HG02642 (cell line): Measurements from ENCODE around the gene BMS1.
"Not testable (repeated sequence)": the region's sequence is repeated elsewhere in the genome, so short reads cannot be mapped to it uniquely, and the experiment has no call there.

ENCODE experiments used
- ATAC-seq: cut with Tn5 transposase; IDR thresholded peaks from one replicate; pipeline ENCODE4 v1.9.1; 2021; ENCODE audit warnings: mild to moderate bottlenecking; ENCODE audit not compliant: unreplicated experiment, poor library complexity

Gene BMS1

DNA sequence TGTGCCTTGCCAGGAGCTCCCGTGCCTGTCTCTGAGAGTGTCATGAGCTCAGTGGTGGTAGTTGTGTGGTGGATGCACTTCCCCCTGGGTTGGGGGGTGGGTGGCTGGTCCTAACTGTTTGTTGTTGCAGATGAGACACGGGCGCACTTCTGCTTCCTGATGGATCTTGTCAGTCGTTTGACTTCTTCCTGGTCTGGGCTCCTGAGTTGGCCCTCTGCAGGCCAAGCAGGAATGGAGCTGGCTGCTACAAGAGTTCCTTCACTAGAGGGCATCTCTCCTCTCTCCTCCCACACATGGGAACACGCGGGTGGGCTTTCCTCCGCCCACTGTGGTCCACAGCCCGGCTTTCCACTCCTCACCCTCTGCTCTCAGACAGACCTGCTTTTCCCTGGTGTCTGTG, 82.0 kb downstream of the BMS1 start:
- ATAC-seq = no peak

DNA sequence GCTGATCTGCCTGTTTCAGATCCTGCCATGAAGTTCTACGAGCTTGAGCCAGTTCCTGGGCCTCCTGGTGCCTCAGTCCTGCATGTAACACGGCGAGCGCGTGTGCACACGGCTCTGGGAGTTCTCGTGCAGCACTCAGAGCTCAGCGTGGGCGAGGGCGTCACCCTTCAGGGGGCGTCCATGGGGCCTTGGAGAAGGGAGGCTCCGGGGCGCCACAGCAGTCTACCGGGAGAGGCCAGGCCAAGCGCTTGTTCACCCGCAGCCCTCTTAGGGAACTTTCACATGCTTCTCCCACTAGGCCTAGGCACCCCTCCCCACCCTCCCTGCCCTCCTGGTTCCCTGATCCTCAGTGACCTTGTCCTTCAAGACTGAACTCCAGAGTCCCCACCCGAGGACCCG, 83.1 kb downstream of the BMS1 start:
- ATAC-seq = no peak

DNA sequence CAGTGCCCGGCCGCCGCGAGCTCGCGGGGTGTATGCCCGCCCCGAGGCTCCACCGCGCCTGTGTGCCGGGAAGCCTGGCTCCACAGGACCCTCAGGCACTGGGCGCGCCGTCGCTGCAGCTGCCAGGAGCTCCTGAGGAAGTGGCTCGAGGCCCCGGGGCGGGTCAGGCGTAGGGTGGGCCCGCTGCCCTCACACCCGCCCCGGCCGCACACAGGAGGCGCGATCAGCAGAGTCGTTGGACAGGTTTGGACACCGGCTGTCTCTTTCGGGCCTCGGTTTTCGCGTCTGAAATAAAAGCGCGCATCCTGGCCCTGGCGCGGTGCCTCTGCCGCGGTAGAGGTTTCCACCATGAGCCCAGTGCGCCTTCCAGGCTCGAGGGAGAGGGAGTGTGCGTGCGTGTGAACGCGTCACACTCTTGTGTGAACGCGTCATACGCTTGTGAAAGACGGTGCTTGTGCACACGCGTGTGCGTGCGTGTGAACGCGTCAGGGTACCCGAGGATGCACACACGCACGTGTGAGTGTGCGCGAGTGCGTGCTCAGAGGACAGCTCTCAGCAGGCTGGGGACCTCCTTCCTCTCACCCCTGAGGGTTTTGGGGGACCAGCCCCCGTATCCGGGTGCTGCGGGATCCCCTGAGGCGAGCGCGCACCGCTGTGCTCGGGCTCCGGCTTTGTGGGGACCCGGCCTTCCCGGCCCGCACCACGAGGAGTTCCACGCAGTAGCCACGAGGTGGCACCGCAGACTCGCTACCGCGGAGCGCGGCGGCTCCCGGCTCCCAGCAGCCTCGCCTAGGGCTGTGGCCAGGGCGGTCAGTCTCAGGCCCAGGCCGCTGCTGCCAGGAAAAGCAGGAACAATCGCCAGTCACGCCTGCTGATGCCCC, 83.8 kb downstream of the BMS1 start:
- peak; percentile 76 for ATAC-seq

DNA sequence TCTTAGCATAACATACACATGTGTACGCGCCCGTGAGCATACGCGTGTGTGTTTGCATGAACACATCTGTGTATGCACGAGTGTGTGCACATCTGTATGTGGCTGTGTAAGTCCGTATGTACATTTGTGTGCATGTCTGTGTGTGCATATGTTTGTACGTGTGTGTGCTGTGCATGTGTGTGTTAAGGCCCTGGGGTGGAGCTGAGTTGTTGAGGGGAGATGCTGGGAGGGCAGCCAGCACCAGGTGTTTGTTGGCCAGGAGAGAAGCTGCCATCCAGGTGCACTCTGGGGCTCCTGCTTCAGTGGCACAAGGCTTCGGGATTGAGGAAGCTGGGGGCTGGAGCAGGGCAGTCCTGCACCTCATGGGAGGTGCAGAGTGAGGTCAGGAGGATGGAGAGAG, 85.0 kb downstream of the BMS1 start:
- ATAC-seq = no peak

DNA sequence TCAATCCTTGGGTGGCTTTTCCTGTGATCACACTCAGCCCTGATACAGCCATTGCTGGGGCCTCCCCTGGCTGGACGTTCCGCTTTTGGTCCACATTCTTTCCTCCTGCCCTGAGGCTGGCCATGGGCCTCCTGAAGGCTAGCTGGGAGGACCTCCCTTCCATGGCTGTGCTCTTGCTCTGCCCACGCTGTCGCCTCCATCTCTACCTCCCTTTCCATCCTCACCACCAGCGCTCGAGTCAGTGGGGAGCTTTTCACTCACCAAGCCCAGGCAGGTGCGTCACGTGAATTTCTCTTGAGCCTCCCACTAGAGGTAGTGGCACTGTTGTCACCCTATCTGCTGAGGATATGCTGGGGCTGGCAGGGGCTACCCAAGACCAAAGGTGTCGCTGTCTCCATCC, 85.9 kb downstream of the BMS1 start:
- no peak for ATAC-seq

DNA sequence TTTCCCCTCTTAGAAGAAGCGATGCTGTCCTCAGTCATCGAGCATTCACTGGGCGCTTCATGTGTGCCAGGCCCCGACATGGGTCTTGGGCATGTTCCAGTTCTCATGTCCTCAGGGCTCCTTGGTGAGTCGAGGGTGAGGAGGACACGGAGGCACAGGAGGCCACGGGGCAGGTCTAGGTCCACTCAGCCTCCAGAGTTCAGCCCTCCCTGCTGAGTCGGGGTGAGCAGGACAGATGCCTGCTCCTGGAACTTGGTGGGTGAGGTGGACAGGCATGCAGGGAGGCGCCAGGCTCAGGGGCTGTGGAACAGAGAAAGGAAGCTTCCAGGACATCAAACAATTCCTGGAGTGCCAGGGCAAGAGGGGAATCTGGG, 87.4 kb downstream of the BMS1 start:
- no peak for ATAC-seq

DNA sequence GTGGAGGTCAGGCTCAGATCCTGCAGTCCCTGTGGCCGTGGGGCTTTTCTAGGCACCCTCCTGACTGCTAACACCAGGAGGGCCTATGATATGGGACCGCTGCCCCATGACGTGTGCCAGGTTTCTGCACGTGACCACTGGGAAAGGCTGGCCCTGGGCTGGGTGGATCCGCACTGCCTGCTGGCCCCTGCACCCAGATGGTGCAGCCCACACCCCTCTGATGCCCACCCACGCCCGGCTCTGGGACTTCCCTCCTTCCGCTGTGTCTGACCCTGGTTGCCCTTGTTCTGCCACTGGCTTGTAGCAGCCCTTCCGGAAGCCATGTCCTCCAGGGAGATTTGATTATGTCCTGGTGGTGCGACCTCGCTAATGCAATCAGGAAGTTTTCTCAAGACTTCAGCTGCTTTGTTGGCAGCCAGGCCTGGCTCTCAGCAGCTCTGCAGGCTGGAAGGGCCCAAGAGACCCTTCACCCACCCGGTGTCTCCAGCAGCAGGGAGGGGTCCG, 88.6 kb downstream of the BMS1 start:
- ATAC-seq = not testable (repeated sequence)

DNA sequence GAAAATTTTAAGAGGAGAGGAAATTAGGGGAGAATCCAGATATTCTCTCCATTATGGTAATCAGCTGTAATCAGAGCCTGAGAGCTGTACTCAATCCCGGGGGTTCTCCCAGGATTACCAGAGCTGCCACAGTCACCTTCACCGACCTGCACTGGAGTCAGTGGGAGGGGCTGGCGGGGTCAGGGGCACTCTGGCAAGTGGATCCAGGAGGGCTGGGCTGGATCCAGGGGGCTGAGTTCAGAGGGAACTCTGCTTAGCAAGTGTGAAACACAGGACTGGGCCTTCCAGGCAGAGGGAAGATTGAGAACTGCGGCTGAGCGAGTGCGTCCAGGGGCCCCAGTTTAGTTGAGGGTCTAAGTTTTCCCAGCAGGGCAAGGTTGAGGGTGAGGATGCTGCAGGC, 89.2 kb downstream of the BMS1 start:
- ATAC-seq = no peak

DNA sequence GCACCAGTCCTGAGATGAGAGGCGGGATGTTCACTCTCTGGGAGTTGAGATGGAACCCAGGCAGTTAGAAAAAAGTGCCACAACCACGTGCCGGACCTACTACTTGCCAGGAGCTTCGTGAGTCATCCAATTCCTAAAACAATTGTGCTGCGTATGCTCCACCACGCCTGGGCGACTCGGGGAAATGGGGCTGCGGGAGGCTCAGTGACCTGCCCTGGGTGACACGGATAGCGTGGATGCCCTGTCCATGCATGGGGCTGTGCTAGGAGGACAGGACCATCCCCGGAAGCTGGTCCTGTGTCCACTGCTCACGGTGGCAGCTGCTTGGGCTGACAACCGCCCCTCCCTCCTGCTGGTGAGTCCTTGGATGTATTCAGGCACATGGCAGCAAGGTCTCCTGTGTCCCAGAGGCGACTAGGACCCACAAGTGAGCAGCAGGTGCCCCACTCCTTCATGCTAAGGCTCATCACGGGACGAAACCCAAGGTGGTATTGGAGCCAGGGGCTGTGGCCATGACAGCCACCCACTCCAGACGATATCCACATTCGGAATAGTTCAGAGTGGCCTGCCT, 90.4 kb downstream of the BMS1 start:
- no peak for ATAC-seq

DNA sequence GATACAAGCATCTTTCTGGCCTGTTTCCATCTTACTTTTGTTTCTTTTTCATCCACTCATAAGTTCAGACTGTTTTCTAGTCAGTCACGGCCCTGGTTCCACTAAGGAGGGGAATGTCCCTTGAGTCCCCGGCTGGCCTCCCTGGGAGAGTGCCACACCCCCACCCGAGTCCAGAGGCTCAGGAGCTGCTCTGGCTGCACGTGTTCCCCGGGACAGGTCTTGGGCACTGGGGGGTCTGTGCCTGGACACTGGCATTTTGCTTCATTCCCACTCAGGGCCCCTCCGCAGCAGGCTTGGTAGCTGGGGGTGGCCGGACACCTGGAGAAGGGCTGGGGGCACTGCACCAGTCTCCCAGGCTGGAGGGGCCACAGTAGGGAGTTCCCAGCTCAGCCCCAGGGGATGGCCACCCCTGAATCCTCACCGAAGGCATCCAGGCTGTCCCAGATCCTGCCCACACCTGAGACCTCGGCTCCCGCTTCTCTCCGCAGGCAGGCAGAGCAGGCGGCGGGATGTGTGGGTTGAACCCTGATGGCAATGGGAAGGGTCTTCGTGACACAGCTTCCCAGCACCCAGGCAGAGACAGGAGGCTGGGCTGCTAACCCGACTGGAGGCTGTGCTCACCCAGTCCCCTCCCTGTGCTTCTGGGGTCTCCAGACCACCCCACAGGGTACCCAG, 92.3 kb downstream of the BMS1 start:
- ATAC-seq = no peak

DNA sequence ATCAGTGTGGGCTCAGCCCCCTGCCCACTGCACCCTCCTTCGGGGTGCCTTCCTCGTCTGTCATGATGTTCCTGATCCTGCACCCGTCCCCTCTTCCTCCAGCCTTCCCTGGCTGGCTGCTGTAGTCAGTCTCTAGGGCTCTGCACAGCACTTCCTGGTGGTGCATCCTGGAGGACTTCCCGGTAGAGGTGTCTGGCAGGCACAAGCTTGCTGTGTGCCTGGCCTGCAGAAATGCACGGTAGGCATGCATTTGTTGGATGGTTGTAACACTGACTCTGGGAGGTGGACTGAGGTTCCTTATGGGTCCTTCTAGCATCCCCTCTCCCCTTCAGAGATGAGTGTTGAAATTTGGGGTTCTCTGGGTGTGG, 92.8 kb downstream of the BMS1 start:
- no peak for ATAC-seq

DNA sequence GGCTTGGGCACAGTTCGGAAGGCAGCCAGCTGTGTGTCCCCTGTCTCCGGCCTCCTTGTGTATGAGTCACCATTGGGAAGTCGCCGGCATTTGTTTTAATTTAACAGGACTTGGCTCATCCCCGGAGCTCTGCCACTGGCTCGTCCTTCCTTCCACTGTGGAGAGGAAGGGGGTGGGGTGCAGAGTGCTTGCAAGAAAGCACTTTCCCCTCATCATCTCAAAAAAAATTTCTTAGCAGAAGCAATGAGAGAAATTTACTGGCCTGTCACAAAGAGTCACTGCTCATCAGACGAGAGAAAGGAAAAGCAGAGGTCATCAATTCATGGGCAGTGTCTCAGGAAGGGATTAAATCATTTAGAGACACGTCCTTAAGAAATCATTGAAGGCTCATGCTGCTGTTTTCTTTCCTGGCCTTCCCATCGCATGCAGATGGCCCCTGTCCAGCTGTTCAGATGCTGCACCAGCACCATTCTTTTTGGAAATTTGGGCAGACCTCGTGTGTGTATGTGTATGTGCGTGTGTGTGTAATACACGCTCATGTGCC, 93.3 kb downstream of the BMS1 start:
- ATAC-seq = no peak

DNA sequence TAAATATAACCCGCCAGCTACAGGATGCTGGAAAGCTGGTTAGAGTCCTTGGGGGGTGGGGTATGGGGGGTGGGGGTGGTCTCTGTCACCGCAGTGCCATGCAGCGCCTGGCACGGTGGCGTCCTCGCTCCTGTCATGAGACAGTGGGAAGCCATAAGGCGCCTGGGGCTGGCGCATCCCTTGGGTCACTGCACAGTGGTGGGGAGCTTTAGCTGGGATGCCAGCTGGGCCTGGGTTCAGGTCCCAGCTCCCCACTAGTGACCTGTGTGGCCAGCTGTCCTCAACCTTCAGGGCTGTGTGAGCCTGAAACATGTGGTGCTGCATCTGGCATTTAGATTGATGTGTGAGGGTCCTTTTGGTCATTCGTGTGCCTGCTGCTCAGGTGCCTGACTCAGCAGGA, 93.9 kb downstream of the BMS1 start:
- no peak for ATAC-seq

DNA sequence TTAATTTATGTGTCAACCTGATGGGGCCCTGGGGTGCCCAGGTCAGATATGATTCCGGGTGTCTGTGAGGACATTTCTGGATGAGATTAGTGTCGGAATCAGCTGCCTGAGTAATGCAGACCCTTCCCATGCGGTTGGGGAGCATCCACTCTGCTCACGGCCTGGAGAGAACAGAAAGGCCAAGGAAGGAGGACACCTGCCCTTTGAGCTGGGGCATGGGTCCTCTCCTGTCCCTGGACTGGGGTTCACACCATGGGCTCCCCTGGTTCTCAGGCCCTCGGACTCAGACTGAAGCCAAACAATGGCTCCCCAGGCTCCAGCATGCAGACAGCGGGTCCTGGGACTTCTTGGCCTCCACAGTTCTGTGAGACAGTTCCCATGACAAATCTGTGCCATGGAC, 94.3 kb downstream of the BMS1 start:
- no peak for ATAC-seq

DNA sequence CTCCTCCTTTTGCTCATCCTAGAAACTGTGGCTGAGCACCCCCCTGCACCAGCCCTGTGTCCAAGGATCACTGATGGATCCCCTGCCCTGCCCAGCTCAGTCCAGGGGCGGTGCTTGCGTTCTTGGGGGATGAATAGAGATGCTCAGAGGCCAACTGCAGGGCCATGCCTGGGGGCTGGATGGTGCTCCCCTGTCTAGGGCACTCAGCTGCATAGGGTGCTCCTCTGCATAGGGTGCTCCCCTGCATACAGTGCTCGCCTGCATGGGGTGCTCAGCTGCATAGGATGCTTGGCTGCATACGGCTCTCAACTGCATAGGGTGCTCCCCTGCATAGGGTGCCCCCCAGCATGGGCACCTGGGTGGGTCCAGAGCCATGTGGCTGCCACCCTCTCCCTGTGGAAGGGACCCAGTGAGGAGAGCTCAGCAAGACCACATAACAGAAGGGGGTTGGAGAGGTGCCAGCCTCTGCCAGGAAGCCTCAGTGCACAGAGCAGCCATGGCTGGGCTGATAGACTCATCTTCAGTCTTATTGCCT, 95.0 kb downstream of the BMS1 start:
- no peak for ATAC-seq

DNA sequence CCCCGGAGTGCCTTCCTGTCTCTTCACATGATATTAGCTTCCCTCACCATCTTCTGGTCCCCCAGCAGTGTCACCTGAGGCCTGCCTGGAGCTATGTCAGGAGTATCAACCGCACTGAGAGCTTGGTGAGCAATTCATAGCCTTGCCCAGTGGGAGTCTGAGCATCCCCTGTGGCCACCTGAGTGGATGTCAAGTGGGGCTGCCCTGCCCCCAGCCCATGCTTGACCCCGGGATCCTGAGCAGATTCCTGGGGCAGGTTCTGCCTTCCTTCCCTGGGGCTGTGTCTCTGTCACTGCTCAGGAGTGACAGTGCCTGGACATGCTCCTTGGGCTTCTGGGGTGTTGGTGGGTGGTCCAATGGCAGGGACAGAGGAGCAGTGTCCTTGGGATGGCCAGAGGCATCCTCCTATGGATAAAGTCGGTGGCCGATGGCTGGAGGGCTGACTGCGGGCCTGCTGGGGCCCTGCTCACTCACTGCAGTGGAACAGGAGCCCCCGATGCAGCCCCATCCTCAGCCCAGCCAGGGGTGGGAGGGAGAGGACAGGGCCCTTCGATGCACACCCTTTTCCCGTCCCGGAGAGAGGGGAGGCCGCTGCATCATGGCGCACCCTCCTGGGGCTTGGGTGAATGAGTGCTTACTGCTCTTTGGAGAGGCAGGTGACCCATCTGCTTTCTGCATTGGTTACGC, 95.7 kb downstream of the BMS1 start:
- ATAC-seq = no peak

DNA sequence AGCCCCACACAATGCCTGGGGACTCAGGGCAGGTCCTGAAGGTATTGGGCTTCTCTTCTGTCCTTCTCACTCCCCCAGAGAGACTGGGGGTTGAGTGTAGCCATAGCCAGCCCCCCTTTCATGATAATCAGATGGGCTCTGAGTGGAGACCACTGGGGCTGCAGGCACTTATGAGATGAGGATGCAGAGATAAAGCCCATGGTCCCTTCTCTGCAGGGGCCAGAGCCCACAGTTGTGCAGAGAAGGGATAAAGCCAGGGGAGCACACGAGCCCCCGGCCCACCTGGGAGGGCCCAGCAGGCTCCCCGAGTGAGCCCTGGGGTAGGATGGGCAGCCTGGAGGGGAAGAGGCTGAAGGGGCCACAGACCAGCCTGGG, 96.2 kb downstream of the BMS1 start:
- no peak for ATAC-seq

DNA sequence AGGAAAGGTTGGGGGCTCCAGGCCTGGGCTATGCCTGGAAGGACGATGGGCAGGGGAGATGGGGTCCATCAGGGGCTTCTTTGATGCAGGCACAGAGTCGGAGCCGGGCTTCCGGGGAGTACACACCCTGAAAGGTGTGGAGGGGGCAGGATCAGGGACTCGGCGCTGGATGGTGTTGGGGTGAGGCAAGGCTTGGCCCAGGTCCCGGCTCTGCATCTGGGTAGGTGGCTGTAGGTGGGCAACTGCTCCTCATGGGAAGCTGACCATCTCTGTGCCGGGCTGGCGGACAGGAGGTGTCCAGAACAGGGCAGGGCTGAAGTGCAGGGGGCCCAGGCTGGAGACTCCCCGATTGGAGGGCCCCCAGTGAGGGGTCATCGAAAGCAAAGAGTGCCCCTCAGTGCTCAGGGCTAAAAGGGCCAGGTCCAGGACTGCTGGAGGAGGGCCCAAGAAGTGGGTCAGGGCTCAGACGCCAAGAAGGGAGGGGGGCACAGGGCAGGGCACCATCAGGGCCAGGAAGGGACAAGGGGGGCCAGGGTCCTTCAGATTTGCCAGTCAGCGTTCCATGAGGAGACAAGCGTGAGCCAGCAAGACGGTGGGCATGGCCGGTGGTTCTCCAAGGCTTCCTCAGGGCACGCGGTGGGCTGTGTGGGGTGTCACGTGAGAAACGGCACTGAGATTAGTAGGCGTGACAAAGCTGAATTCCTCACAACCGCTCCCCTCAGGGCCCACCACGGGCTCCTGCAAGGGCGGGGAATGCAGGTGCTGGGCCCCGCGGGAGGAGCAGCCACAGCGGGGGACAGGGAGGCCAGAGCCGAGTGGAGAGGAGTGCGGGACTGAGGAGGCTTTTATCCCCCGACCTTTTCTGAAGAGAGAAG, 97.0 kb downstream of the BMS1 start:
- no peak for ATAC-seq

DNA sequence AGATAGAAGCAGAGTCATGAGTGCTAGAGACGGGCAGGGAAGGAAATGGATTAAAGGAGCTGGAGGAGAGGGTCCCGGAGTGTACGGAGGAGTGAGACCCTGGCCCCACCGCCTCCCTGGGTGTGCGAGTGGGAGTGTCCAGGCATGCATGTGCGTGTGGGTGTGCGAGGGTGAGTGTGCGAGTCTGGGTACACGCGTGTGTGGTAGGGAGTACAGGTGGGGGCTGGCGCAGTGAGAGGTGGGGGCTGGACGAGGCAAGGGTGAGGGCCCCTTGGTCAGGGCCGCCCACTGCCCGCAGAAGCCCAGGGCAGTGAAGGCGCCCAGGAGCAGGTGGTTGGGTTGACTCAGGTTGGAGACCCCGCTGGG, 97.6 kb downstream of the BMS1 start:
- ATAC-seq = no peak

DNA sequence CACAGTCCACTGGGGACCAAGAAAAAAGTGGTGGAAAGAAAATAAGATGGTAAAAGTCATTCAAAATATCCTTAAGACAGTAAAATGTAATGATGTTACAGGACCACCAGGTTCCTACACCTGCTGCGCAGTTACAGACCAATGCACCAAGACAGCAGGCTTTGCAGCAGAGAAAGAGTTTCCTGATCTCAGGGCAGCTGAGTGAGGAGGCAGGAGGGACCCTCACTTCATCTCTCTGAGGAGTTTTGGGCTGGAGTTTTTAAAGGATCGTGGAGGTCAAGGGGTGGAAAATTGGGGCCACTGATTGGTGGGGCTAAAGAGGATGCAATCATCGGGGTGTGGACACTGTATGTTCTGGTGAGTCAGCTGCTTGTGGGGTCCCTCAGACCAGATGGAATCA, 100.0 kb downstream of the BMS1 start:
- ATAC-seq = no peak
